Right lobe of liver (tissue), 6 donors: ENCODE data around the gene TIMP1. TPM values are rescaled to one million over a fixed set of nuclear protein-coding genes. Genes with fewer than 3 reads are reported as not detected.

ENCODE experiments used
- ATAC-seq, 4 donors: fragments of 200-7000 bp; cut with Tn5 transposase; one replicate each; pipeline ENCODE4 v1.9.1; 2020; ENCODE audit warnings: mild to moderate bottlenecking in 4 of 4, moderate library complexity in 4 of 4
- DNase-seq, 3 donors: peaks; one replicate each; pipeline ENCODE4 v3.0.0-alpha.2; 2020
- H3K27ac ChIP-seq, 3 donors: fragments of 200-600 bp; one replicate each; pipeline ENCODE4 v1.8.0; 2022
- H3K27me3 ChIP-seq, 2 donors: fragments of 200-600 bp; one replicate each; pipeline ENCODE4 v1.8.0; 2022
- H3K36me3 ChIP-seq, 4 donors: fragments of 200-600 bp; sonication (generic) in 1 of 4; one replicate each; pipeline versions ENCODE4 v1.5.1 to v1.8.0; 2017 to 2022; ENCODE audit warnings: control low read depth in 1 of 4
- H3K4me1 ChIP-seq, 4 donors: fragments of 200-600 bp; sonication (generic) in 1 of 4; one replicate each; pipeline versions ENCODE4 v1.5.1 to v1.8.0; 2017 to 2022; ENCODE audit warnings: control low read depth in 1 of 4
- H3K4me3 ChIP-seq, 3 donors: fragments of 200-600 bp; one replicate each; pipeline ENCODE4 v1.8.0; 2022
- H3K9me3 ChIP-seq, 4 donors: fragments of 200-600 bp; sonication (generic) in 1 of 4; one replicate each; pipeline versions ENCODE4 v1.5.1 to v1.8.0; 2017 to 2022; ENCODE audit warnings: control low read depth in 1 of 4
- POLR2A ChIP-seq: fragments of 450-650 bp; IDR thresholded peaks from one replicate; pipeline ENCODE4 v1.6.1; 2017; ENCODE audit warnings: antibody characterized with exemption, mild to moderate bottlenecking
- WGBS: methylation state at CpG from one replicate; pipeline ENCODE4 v1.1.6; 2018; ENCODE audit warnings: low coverage, low lambda C conversion rate; ENCODE audit not compliant: insufficient coverage; ENCODE audit errors: missing lambda C conversion rate; 5-methylcytosine and 5-hydroxymethylcytosine counted together
- intact Hi-C, 2 donors: fragments of 100-400 bp; cut with DNase I; formaldehyde crosslinking; loops; one replicate each; pipeline versions ENCODE4 v1.11.2 to v1.14.1; 2022
- total RNA-seq, 6 experiments: library from RNA; depleted of rRNA in 2 of 6; stranded (reverse); fragments of >200 nt in 2 of 6; fragmentation: NEBNext Ultra II Directional in 3 of 6; extraction: Animal tissue kit (Norgen Biotek cat#: 25700) in 3 of 6; gene quantifications; one replicate each; pipeline versions ENCODE4 v1.1.0 to v1.2.4, GENCODE V29; 2016 to 2023
- TF ChIP-seq, protein P1 (sequence below), 4 donors: fragments of 200-600 bp in 3 of 4; fragments of 450-650 bp in 1 of 4; IDR thresholded peaks; one replicate each; pipeline versions ENCODE4 v1.5.1 to v1.8.0; 2016 to 2022; ENCODE audit warnings: antibody characterized with exemption in 4 of 4, mild to moderate bottlenecking in 2 of 4
- donor health status: DM: no; HTN: yes; CAD: no.
- donor health status: DM: no; HTN: no; CAD: no.
- donor health status: DM: no; HTN: no; CAD: no.
- donor health status: DM: no; HTN: yes; CAD: no.
- donor health status: DM: no; HTN: yes; CAD: no.

The TIMP1 gene
- total RNA-seq, 6 experiments from 2014 or later = 82.1 to 432 (median 143) TPM

DNA sequence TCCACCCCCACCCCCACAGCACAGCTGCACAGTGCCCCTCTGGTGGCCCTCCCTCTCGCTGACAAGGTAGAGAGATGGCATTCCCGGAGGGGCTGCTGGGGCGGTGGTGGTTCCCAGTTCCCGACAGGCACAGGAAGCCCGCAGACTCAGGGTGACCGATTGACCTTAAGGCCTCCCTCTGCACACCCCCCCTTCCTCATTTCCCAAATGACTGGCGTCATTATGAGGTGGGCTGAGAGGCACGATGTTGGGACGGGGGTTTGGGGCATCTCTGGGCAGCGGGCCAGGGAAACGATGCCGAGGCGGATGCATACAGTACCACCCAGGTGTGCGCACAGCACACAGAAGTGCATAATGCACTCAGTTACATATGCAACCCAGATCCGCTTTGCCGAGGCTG lies 3.5 kb upstream of the TIMP1 start:
- intact Hi-C loops = no loop called here
- Histone ChIP-seq H3K27ac (no peak overlapping the region), H3K36me3 (no peaks in the 10 kb centered on the region), H3K4me1 (no peaks in the 10 kb centered on the region), H3K27me3 (peaks cover 0 to 7% of the 10 kb centered on the region in 2 donors), H3K9me3 (no peaks in the 10 kb centered on the region), H3K4me3 (no peak overlapping the region)
- TF ChIP-seq POLR2A = no peak
- TF ChIP-seq, protein P1, sequence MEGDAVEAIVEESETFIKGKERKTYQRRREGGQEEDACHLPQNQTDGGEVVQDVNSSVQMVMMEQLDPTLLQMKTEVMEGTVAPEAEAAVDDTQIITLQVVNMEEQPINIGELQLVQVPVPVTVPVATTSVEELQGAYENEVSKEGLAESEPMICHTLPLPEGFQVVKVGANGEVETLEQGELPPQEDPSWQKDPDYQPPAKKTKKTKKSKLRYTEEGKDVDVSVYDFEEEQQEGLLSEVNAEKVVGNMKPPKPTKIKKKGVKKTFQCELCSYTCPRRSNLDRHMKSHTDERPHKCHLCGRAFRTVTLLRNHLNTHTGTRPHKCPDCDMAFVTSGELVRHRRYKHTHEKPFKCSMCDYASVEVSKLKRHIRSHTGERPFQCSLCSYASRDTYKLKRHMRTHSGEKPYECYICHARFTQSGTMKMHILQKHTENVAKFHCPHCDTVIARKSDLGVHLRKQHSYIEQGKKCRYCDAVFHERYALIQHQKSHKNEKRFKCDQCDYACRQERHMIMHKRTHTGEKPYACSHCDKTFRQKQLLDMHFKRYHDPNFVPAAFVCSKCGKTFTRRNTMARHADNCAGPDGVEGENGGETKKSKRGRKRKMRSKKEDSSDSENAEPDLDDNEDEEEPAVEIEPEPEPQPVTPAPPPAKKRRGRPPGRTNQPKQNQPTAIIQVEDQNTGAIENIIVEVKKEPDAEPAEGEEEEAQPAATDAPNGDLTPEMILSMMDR (IDR thresholded peaks at IDR 0.05) = no peak
- DNase-seq (no peak), ATAC-seq (peak in 2 of 4 donors; percentile 4 to 14)
- no CpG with 5 or more reads among the region's 16 CpGs for WGBS

DNA sequence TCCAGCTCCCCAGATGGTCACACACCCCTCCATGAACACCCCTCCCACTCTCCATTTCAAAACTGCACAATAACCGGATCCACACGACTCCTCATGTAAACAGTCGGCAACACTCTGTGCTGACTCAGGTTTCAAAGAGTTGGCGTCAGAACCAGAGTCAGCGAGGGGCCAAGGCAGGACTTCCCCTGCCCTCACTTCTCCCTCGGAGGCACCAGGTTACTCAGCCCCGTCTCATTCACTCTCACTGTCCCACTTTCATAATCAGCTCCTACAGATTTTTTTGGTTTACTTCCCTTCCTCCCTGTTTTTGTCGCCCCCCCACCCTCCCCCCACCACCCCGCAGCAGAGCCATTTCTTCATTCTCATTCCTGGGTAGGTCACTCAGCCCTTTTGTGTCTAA lies 2.7 kb upstream of the TIMP1 start:
- no peak overlapping the region for H3K4me3 ChIP-seq
- H3K27ac ChIP-seq = no peak overlapping the region
- no peaks in the 10 kb centered on the region for H3K9me3 ChIP-seq
- H3K36me3 ChIP-seq = no peaks in the 10 kb centered on the region
- peak; percentile 46 to 49 (median 46) for ATAC-seq
- no peak for DNase-seq
- peaks cover 0 to 7% of the 10 kb centered on the region in 2 donors for H3K27me3 ChIP-seq
- WGBS = 37% methylated on average over 9 of the region's 9 CpGs
- intact Hi-C loops = no loop called here
- no peaks in the 10 kb centered on the region for H3K4me1 ChIP-seq
- no peak for TF ChIP-seq POLR2A
- TF ChIP-seq, protein P1 (IDR thresholded peaks at IDR 0.05) = no peak

DNA sequence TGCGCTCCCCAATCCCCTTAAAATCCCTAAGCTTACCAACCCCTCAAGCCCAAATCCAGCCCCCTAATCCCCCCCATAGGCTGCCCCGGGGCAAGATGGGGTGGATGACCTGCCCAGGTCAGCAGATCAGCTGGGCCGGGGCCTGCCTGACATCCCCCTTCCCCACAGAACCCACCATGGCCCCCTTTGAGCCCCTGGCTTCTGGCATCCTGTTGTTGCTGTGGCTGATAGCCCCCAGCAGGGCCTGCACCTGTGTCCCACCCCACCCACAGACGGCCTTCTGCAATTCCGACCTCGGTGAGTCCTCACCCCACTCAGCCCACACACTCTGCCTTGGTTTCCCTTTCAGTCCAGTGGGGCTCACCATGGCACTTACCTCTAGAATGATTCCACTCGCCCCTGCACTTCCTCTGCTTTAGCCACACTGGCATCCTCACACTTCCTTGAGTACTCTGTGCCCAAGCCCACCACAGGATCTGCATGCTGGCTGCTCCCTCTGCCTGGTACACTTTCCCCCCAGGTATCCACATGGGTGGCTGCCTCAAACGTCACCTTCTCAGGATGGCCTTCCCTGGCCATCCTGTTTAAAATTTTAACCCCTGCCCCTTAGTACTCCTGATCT lies 1.1 kb downstream of the TIMP1 start:
- intact Hi-C loops = no loop called here
- no peak for TF ChIP-seq POLR2A
- TF ChIP-seq, protein P1 (IDR thresholded peaks at IDR 0.05) = no peak
- H3K36me3 ChIP-seq = no peaks in the 10 kb centered on the region
- DNase-seq = no peak
- ATAC-seq = no peak
- 66% methylated on average over 5 of the region's 8 CpGs for WGBS
- H3K4me3 ChIP-seq = peak overlapping the region; percentile 10 to 21 (median 11)
- no peaks in the 10 kb centered on the region for H3K4me1 ChIP-seq
- peak overlapping the region in 2 of 3 donors; percentile 10 to 16 for H3K27ac ChIP-seq
- H3K9me3 ChIP-seq = no peaks in the 10 kb centered on the region
- H3K27me3 ChIP-seq = peaks cover 0 to 7% of the 10 kb centered on the region in 2 donors

DNA sequence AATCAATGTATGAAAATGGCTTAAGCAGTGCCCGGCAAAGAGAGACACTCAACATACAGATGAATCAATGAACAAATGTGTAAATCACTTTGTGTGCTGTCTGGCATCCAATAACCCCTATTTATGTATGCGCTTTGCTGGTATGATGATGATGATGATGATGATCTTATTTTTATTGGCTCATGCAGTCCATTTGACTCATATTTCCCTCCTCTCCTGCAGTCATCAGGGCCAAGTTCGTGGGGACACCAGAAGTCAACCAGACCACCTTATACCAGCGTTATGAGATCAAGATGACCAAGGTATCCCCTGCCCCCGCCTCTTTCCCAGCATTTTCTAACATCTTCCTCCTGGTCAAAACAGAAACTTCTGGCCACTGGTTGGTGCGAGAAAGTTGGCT lies 2.5 kb downstream of the TIMP1 start:
- H3K4me3 ChIP-seq = no peak overlapping the region
- 58% methylated on average over 5 of the region's 6 CpGs for WGBS

More for the DNA sequence above, 2.5 kb downstream of the TIMP1 start:
- no peak for ATAC-seq
- intact Hi-C loops = no loop called here
- TF ChIP-seq POLR2A = no peak
- TF ChIP-seq, protein P1 (IDR thresholded peaks at IDR 0.05) = no peak
- Histone ChIP-seq H3K9me3 (no peaks in the 10 kb centered on the region), H3K27me3 (peaks cover 0 to 7% of the 10 kb centered on the region in 2 donors), H3K4me1 (no peaks in the 10 kb centered on the region), H3K27ac (no peak overlapping the region), H3K36me3 (no peaks in the 10 kb centered on the region)
- no peak for DNase-seq
